ENCODE results near the gene HIBADH. TPM values are rescaled to one million over a fixed set of nuclear protein-coding genes. Genes with fewer than 3 reads are reported as not detected.

Gene HIBADH
- total and polyA plus RNA-seq, 2 donors (not counting 3 experiments of a cell fraction or from before 2014, with no cell fraction given), result 22.6 to 30.5 TPM

DNA sequence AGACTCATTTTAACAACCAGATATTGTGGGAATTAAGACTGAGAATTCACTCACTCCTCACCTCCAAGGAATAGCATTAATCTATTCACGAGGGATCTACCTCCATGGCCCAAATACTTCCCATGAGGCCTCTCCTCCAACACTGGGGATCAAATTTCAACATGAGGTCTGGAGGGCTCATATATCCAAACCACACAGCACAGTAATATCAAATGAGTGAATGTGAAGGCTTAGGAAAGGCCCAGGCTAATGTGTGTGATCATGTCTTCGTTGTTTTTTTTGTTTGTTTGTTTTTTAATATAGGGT is 46.5 kb downstream of the HIBADH start:
- Histone ChIP-seq H3K79me2 (ENCODE audit: control insufficient read depth, insufficient read depth, low read length) (no peaks in the 10 kb centered on the region), H3K9me3 (replicated peaks; ENCODE audit: control insufficient read depth, insufficient read depth, low read length) (no peaks in the 10 kb centered on the region), H3K36me3 (ENCODE audit: control insufficient read depth in 2 of 2, extremely low read depth in 1 of 2, insufficient read depth in 2 of 2, low read length in 2 of 2) (peaks cover 0 to 2% of the 10 kb centered on the region in 2 experiments), H4K20me1 (replicated peaks; ENCODE audit: control insufficient read depth, extremely low read depth, insufficient read depth, low read length) (no peaks in the 10 kb centered on the region), H3K4me2 (ENCODE audit: insufficient read depth, low read length) (no peak overlapping the region), H3K9me1 (replicated peaks; ENCODE audit: control insufficient read depth, extremely low read depth, insufficient read depth, low read length) (no peaks in the 10 kb centered on the region), H3K27ac (ENCODE audit: insufficient read depth, low read depth, low read length) (no peak overlapping the region), H3K4me1 (ENCODE audit: control insufficient read depth, extremely low read depth, insufficient read depth, low read length) (no peaks in the 10 kb centered on the region), H2AFZ (ENCODE audit: low read depth, low read length) (no peak overlapping the region), H3K27me3 (ENCODE audit: control insufficient read depth in 2 of 2, insufficient read depth in 2 of 2, low read length in 2 of 2) (no peaks in the 10 kb centered on the region), H3K4me3 (replicated peaks in 1 of 3; ENCODE audit: insufficient read depth in 1 of 3, low read depth in 1 of 3, low read length in 3 of 3) (no peak overlapping the region), H3K9ac (replicated peaks; ENCODE audit: extremely low read depth, insufficient read depth, low read length) (no peak overlapping the region)
- TF ChIP-seq EZH2 (IDR thresholded peaks at IDR 0.05; ENCODE audit: borderline replicate concordance, low read depth, low read length, severe bottlenecking), result no peak
- TF ChIP-seq CTCF (IDR thresholded peaks at IDR 0.05; ENCODE audit: extremely low read depth in 1 of 2, insufficient read depth in 1 of 2, low read depth in 1 of 2, low read length in 2 of 2), result no peak
- no peak for TF ChIP-seq JUN (IDR thresholded peaks at IDR 0.05; ENCODE audit: borderline replicate concordance, insufficient read depth, insufficient read length, low read depth)
- TF ChIP-seq POLR2AphosphoS5 (IDR thresholded peaks at IDR 0.05; ENCODE audit: insufficient read depth, low read depth, low read length), result no peak
- DNase-seq (ENCODE audit: low read depth, low spot score) (no peak), FAIRE-seq (no peak)
- ChIA-PET POLR2A (no interaction called here), CTCF (interaction anchor here (1.3 to 1.6 kb wide), 2 partner anchors 10 to 158 kb away, joined by 3 to 7 read pairs; no protein-coding TSS in a partner anchor)
- BruUV-seq (replicated peaks), result no TSS peak
- dilution Hi-C loops (cut with MboI; ENCODE audit: extremely low pct_ligation_motif_present, low sequenced_read_pairs) (no loop called here), intact Hi-C loops (cut with micrococcal nuclease) (no loop called here)

DNA sequence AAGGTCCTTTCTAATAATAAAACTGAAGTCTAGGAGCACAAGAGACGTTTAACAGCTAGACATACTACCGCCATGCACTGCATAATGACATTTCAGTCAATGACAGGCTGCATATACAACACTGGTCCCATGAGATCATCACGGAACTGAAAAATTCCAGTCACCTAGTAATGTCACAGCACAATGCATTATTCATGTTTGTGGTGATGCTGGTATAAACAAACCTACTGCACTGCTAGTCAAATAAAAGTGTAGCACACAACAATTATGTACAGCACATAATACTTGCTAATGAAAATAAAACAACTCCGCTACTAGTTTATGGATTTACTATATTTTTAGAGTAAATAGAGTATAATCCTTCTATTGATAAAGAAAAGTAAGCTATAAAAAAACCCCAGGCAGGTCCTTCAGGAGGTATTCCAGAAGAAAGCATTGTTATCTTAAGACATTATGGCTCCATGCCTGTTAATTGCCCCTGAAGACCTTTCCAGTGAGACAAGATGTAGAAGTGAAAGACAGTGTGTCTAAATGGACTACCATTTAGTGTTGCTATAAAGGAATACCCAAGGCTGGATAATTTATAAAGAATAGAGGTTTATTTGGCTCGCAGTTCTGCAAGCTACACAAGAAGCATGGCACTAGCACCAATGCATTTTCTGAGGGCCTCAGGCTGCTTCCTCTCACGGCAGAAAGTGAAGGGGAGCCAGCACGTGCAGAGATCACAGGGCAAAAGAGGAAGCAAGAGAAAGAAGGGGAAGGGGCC is 47.1 kb downstream of the HIBADH start:
- DNase-seq (ENCODE audit: low read depth, low spot score), result no peak
- H3K27ac ChIP-seq (ENCODE audit: insufficient read depth, low read depth, low read length), result no peak overlapping the region
- intact Hi-C loops (cut with micrococcal nuclease), result no loop called here
- dilution Hi-C loops (cut with MboI; ENCODE audit: extremely low pct_ligation_motif_present, low sequenced_read_pairs), result no loop called here
- no peak overlapping the region for H2AFZ ChIP-seq (ENCODE audit: low read depth, low read length)
- no TSS peak for BruUV-seq (replicated peaks)
- no peaks in the 10 kb centered on the region for H3K27me3 ChIP-seq (ENCODE audit: control insufficient read depth in 2 of 2, insufficient read depth in 2 of 2, low read length in 2 of 2)
- TF ChIP-seq JUN (IDR thresholded peaks at IDR 0.05; ENCODE audit: borderline replicate concordance, insufficient read depth, insufficient read length, low read depth) (no peak), CTCF (IDR thresholded peaks at IDR 0.05; ENCODE audit: extremely low read depth in 1 of 2, insufficient read depth in 1 of 2, low read depth in 1 of 2, low read length in 2 of 2) (no peak), GATA2 (IDR thresholded peaks at IDR 0.05; ENCODE audit: insufficient read depth, insufficient read length, low read depth, low read length) (no peak), POLR2A (IDR thresholded peaks at IDR 0.05; ENCODE audit: low read depth, low read length) (no peak), POLR2AphosphoS5 (IDR thresholded peaks at IDR 0.05; ENCODE audit: insufficient read depth, low read depth, low read length) (no peak), MAX (IDR thresholded peaks at IDR 0.05; ENCODE audit: insufficient read depth, insufficient read length) (no peak), MYC (IDR thresholded peaks at IDR 0.05; ENCODE audit: low read depth, low read length) (no peak), EZH2 (IDR thresholded peaks at IDR 0.05; ENCODE audit: borderline replicate concordance, low read depth, low read length, severe bottlenecking) (no peak), FOS (IDR thresholded peaks at IDR 0.05; ENCODE audit: borderline replicate concordance, insufficient read depth, low read length) (no peak)
- no peaks in the 10 kb centered on the region for H3K9me1 ChIP-seq (replicated peaks; ENCODE audit: control insufficient read depth, extremely low read depth, insufficient read depth, low read length)
- H3K36me3 ChIP-seq (ENCODE audit: control insufficient read depth in 2 of 2, extremely low read depth in 1 of 2, insufficient read depth in 2 of 2, low read length in 2 of 2), result peaks cover 0 to 2% of the 10 kb centered on the region in 2 experiments
- H3K4me2 ChIP-seq (ENCODE audit: insufficient read depth, low read length), result no peak overlapping the region
- H4K20me1 ChIP-seq (replicated peaks; ENCODE audit: control insufficient read depth, extremely low read depth, insufficient read depth, low read length), result no peaks in the 10 kb centered on the region
- no peak overlapping the region for H3K4me3 ChIP-seq (replicated peaks in 1 of 3; ENCODE audit: insufficient read depth in 1 of 3, low read depth in 1 of 3, low read length in 3 of 3)
- H3K79me2 ChIP-seq (ENCODE audit: control insufficient read depth, insufficient read depth, low read length), result no peaks in the 10 kb centered on the region
- H3K9me3 ChIP-seq (replicated peaks; ENCODE audit: control insufficient read depth, insufficient read depth, low read length), result no peaks in the 10 kb centered on the region
- no peak for FAIRE-seq
- ChIA-PET CTCF (interaction anchor here (1.3 to 1.6 kb wide), 2 partner anchors 9 to 159 kb away, joined by 3 to 7 read pairs; no protein-coding TSS in a partner anchor), POLR2A (no interaction called here)
- H3K9ac ChIP-seq (replicated peaks; ENCODE audit: extremely low read depth, insufficient read depth, low read length), result no peak overlapping the region
- H3K4me1 ChIP-seq (ENCODE audit: control insufficient read depth, extremely low read depth, insufficient read depth, low read length), result no peaks in the 10 kb centered on the region

Measured in endothelial cell of umbilical vein (primary cell).